Chondrocyte (in vitro differentiated cells): Measurements from ENCODE around the gene FAM184A. TPM values are rescaled to one million over a fixed set of nuclear protein-coding genes. Genes with fewer than 3 reads are reported as not detected.

ENCODE experiments used
- DNase-seq: peaks from one replicate; pipeline ENCODE4 v3.0.0; 2021; ENCODE audit warnings: mixed read lengths, low spot score
- H3K27ac Mint-ChIP-seq: one replicate; pipeline ENCODE4 v1.8.0; 2021; ENCODE audit warnings: mild to moderate bottlenecking, moderate library complexity, mixed read lengths; ENCODE audit not compliant: unreplicated experiment
- H3K27me3 Mint-ChIP-seq: 2 replicates; pipeline ENCODE4 v1.8.0; 2021; ENCODE audit warnings: low read depth, mixed read lengths
- H3K36me3 Mint-ChIP-seq: 2 replicates; pipeline ENCODE4 v1.8.0; 2021; ENCODE audit warnings: low read depth, mixed read lengths
- H3K4me1 Mint-ChIP-seq: 2 replicates; pipeline ENCODE4 v1.8.0; 2021; ENCODE audit warnings: low read depth, mild to moderate bottlenecking, mixed read lengths
- H3K4me3 Mint-ChIP-seq: one replicate; pipeline ENCODE4 v1.8.0; 2021; ENCODE audit warnings: mild to moderate bottlenecking, moderate library complexity, mixed read lengths; ENCODE audit not compliant: unreplicated experiment
- H3K9me3 Mint-ChIP-seq: 2 replicates; pipeline ENCODE4 v1.8.0; 2021; ENCODE audit warnings: low read depth, mixed read lengths
- CTCF ChIP-seq: fragments of 200-600 bp; sonication (generic); IDR thresholded peaks from 2 replicates; pipeline ENCODE4 v1.5.0; 2021; ENCODE audit warnings: antibody characterized with exemption, mild to moderate bottlenecking, moderate library complexity
- total RNA-seq: library from RNA; stranded (reverse); gene quantifications from 3 replicates; pipeline ENCODE4 v1.2.1, GENCODE V29; 2021

The FAM184A gene
- total RNA-seq, 1 donor from 2014 or later: 0.52 TPM

DNA sequence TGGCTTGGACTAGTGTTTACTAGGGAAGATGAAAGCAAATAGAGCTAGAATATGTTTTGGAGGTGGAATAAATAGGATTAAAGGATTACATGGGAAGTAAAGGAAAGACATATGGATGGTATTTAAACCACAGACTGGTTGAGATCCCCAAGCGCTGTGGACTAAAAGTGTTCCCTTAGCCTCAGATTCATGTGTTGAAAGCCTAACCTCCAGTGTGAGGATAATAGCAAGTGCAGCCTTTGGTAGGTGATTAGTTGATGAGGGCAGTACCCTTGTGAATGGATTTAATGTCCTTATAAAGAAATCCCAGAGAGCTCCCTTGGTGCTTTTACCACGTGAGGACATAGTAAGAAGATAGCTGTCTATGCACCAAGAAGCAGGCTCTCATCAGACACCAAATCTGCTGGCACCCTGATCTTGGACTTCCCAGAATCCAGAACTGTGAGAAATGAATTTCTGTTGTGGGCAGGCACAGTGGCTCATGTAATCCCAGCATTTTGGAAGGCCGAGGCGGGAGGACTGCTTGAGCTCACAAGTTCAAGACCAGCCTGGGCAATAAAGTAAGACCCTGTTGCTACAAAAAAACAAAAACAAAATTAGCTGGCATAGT, 86.2 kb downstream of the FAM184A start:
- H3K4me1 Mint-ChIP-seq: no peaks in the 10 kb centered on the region
- no peaks in the 10 kb centered on the region for H3K36me3 Mint-ChIP-seq
- H3K4me3 Mint-ChIP-seq: no peak overlapping the region
- TF ChIP-seq CTCF: no peak
- H3K27ac Mint-ChIP-seq: no peak overlapping the region
- no peaks in the 10 kb centered on the region for H3K9me3 Mint-ChIP-seq
- DNase-seq: no peak
- no peaks in the 10 kb centered on the region for H3K27me3 Mint-ChIP-seq

DNA sequence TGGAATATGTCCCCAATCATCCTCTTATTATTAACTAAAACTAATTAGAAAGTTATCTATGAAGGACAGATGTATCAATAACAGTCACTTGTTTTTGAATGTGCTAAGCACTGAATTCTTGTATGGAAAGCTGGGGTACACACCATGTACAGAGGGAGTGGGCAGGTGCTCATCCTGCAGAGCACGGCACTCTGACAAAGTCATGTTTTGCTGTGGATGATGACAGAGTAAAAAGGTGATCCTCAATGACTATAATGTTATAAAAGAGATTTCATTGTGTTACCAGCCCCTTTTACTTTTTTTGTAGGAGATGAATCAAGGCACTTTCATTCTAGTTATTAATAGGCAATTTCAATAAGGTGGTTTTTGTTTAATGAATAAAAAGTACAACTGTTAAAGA, 92.2 kb downstream of the FAM184A start:
- H3K9me3 Mint-ChIP-seq: no peaks in the 10 kb centered on the region
- H3K27me3 Mint-ChIP-seq: no peaks in the 10 kb centered on the region
- DNase-seq: no peak
- no peak overlapping the region for H3K27ac Mint-ChIP-seq
- no peaks in the 10 kb centered on the region for H3K36me3 Mint-ChIP-seq
- H3K4me1 Mint-ChIP-seq: no peaks in the 10 kb centered on the region
- no peak overlapping the region for H3K4me3 Mint-ChIP-seq
- TF ChIP-seq CTCF: no peak

DNA sequence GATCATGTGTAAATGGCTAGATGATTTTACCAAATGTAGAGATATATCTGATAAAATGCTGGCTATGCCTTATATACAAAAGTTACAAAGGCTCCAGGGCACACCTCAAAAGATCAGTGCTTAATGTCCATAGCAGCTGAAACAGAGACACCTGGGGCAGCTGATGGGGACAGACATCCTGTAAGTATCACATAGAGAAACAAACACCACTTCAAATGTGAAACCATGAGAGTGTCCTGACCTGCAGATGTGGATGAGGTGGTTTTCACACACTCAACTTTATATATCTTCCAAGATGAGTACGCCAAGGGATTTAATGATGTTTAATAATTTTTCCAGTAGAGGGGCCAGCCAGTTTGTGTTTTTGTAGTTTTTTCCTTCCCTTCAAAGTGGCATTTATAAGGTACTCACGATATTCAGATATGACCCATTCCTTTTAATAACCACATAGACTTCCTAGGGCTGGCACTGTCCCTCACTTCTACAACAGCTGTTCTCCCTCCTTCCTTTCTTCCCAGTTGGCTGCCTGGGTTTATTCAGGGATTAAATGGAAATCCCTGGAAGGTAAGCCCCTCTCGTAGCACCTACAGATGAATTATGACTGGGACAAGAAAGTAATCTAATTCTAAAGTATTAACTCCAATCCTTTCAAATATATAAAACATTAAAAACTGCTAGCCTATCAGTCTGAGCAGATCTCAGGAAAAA, 93.2 kb downstream of the FAM184A start:
- DNase-seq: no peak
- no peak overlapping the region for H3K27ac Mint-ChIP-seq
- no peaks in the 10 kb centered on the region for H3K27me3 Mint-ChIP-seq
- no peak for TF ChIP-seq CTCF
- no peak overlapping the region for H3K4me3 Mint-ChIP-seq
- H3K36me3 Mint-ChIP-seq: no peaks in the 10 kb centered on the region
- H3K9me3 Mint-ChIP-seq: no peaks in the 10 kb centered on the region
- H3K4me1 Mint-ChIP-seq: no peaks in the 10 kb centered on the region

DNA sequence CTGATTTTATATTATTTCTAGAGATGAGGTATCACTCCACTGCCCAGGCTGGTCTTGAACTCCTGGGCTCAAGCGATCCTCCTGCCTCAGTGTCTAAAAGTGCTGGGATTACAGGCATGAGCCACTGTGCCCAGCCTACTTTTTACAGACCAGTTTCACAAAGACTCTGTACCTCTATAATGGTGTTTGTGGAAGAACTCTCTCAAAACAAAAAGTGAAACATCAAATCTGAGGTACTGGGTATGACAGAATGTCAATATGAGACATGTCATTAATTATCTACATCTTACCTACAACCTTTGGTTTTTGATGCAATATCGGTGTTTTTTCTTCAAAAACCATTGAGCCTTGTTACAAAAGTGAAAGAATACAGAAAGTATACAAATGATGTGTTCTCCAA, 94.1 kb downstream of the FAM184A start:
- Mint-ChIP-seq H3K27ac (no peak overlapping the region), H3K4me3 (no peak overlapping the region), H3K36me3 (peaks cover 1% of the 10 kb centered on the region), H3K4me1 (no peaks in the 10 kb centered on the region), H3K27me3 (no peaks in the 10 kb centered on the region), H3K9me3 (no peaks in the 10 kb centered on the region)
- no peak for TF ChIP-seq CTCF
- no peak for DNase-seq

DNA sequence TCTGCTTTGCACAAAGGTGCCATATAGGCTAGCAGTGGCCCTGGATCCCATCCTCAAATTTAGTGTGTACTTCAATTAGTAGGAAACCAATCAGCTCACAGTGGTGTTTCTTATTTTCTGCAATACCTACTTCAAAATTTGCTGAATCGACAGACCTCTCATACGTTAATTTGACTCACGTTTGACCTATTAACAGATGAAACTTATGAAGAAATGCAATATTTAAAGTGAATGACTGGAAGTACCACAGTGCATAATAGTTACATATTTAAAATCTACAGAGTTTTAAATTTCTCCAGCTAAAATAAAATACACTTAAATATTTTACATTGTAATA, 95.9 kb downstream of the FAM184A start:
- H3K27ac Mint-ChIP-seq: no peak overlapping the region
- H3K9me3 Mint-ChIP-seq: no peaks in the 10 kb centered on the region
- no peak for DNase-seq
- H3K4me3 Mint-ChIP-seq: no peak overlapping the region
- H3K4me1 Mint-ChIP-seq: no peaks in the 10 kb centered on the region
- no peaks in the 10 kb centered on the region for H3K27me3 Mint-ChIP-seq
- H3K36me3 Mint-ChIP-seq: peaks cover 3% of the 10 kb centered on the region
- no peak for TF ChIP-seq CTCF
